HepG2 (cell line): ENCODE measurements around the gene GEMIN2. TPM values are rescaled to one million over a fixed set of nuclear protein-coding genes. Genes with fewer than 3 reads are reported as not detected.

Source experiments
- ADNP ChIP-seq: sonication (generic); formaldehyde crosslinking; IDR thresholded peaks from 2 replicates; pipeline ENCODE4 v1.4.0; 2020; ENCODE audit warnings: missing genetic modification reagents
- ATF7 ChIP-seq, 2 experiments: fragments of 450-650 bp in 1 of 2; sonication (generic) in 1 of 2; formaldehyde crosslinking in 1 of 2; IDR thresholded peaks; 2 replicates each; pipeline versions ENCODE4 v1.4.0 to v1.6.1; 2016 to 2020; ENCODE audit warnings: antibody characterized with exemption in 1 of 2, mild to moderate bottlenecking in 1 of 2, missing genetic modification reagents in 1 of 2
- BHLHE40 ChIP-seq: IDR thresholded peaks from 2 replicates; pipeline ENCODE4 v1.6.1; 2011; ENCODE audit warnings: low read length, improper control_type of control experiment
- DR1 ChIP-seq: sonication (generic); formaldehyde crosslinking; IDR thresholded peaks from 2 replicates; pipeline ENCODE4 v1.8.0; 2021; ENCODE audit warnings: mild to moderate bottlenecking, missing genetic modification reagents, inconsistent platforms
- HOXD1 ChIP-seq: sonication (generic); formaldehyde crosslinking; IDR thresholded peaks from 2 replicates; pipeline ENCODE4 v1.5.0; 2020; ENCODE audit warnings: missing genetic modification reagents
- JUND ChIP-seq: sonication (generic); formaldehyde crosslinking; IDR thresholded peaks from 2 replicates; pipeline ENCODE4 v1.8.0; 2022; ENCODE audit warnings: mild to moderate bottlenecking, missing genetic modification reagents
- KLF9 ChIP-seq: IDR thresholded peaks from 2 replicates; pipeline ENCODE4 v1.6.1; 2016; ENCODE audit warnings: low read depth
- NCOR1 ChIP-seq: fragments of 200-600 bp; sonication (generic); IDR thresholded peaks from 2 replicates; pipeline ENCODE4 v1.7.0; 2017; ENCODE audit warnings: antibody characterized with exemption, low read length, borderline replicate concordance
- REST ChIP-seq, 2 experiments: IDR thresholded peaks; 2 replicates each; pipeline ENCODE4 v1.6.1; 2011 to 2012; ENCODE audit warnings: low read length in 2 of 2, borderline replicate concordance in 1 of 2, low read depth in 1 of 2, mild to moderate bottlenecking in 1 of 2, moderate library complexity in 1 of 2
- ZFP36L2 ChIP-seq: sonication (generic); formaldehyde crosslinking; IDR thresholded peaks from 2 replicates; pipeline ENCODE4 v1.4.0; 2020; ENCODE audit warnings: missing genetic modification reagents
- ZNF503 ChIP-seq: sonication (generic); formaldehyde crosslinking; IDR thresholded peaks from 2 replicates; pipeline ENCODE4 v1.4.0; 2020; ENCODE audit warnings: missing genetic modification reagents
- ZNF510 ChIP-seq: sonication (generic); formaldehyde crosslinking; IDR thresholded peaks from 2 replicates; pipeline ENCODE4 v1.4.0; 2020; ENCODE audit warnings: low read depth, mild to moderate bottlenecking, missing genetic modification reagents
- ZNF512B ChIP-seq: sonication (generic); formaldehyde crosslinking; IDR thresholded peaks from 2 replicates; pipeline ENCODE4 v1.5.1; 2020; ENCODE audit warnings: missing genetic modification reagents, mild to moderate bottlenecking, borderline replicate concordance
- ZNF530 ChIP-seq: sonication (generic); formaldehyde crosslinking; IDR thresholded peaks from 2 replicates; pipeline ENCODE4 v1.5.0; 2020; ENCODE audit warnings: low read depth, mild to moderate bottlenecking, missing genetic modification reagents
- ZNF766 ChIP-seq: sonication (generic); formaldehyde crosslinking; IDR thresholded peaks from 2 replicates; pipeline ENCODE4 v1.5.0; 2020; ENCODE audit warnings: missing genetic modification reagents, borderline replicate concordance
- ZNF775 ChIP-seq: sonication (generic); formaldehyde crosslinking; IDR thresholded peaks from 2 replicates; pipeline ENCODE4 v1.4.0; 2020; ENCODE audit warnings: missing genetic modification reagents, mild to moderate bottlenecking, moderate library complexity, borderline replicate concordance
- polyA plus RNA-seq, 8 experiments: library from polyadenylated mRNA; depleted of rRNA in 3 of 8; stranded (reverse) in 7 of 8; unstranded in 1 of 8; fragments of >200 nt; fragmentation: Illumina TruSeq in 4 of 8; extraction: Trizol in 4 of 8; gene quantifications; 2 replicates each; pipeline versions ENCODE4 v1.2.1 to v1.2.3, GENCODE V29; 2011 to 2016; ENCODE audit warnings: low read depth in 4 of 8, missing spikeins in 1 of 8, mixed read lengths in 1 of 8; ENCODE audit not compliant: insufficient read depth in 1 of 8
- total RNA-seq, 5 experiments: library from RNA; depleted of rRNA; stranded (reverse); fragments of >200 nt; fragmentation: Illumina TruSeq; extraction: Trizol; gene quantifications; 2 replicates each; pipeline ENCODE4 v1.2.3, GENCODE V29; 2016; ENCODE audit warnings: low read depth in 1 of 5
- TF ChIP-seq, protein P1 (sequence below): sonication (generic); formaldehyde crosslinking; IDR thresholded peaks from 2 replicates; pipeline ENCODE4 v1.8.0; 2023; ENCODE audit warnings: mild to moderate bottlenecking, missing genetic modification reagents
- TF ChIP-seq, protein P2 (sequence below): sonication (generic); formaldehyde crosslinking; IDR thresholded peaks from 2 replicates; pipeline ENCODE4 v1.4.0; 2020; ENCODE audit warnings: mild to moderate bottlenecking, low read depth, missing genetic modification reagents

GEMIN2 gene
- total and polyA plus RNA-seq, 2 of the 13 experiments (the other 11 are each of a cell fraction or from before 2014, with no cell fraction given), result 54.8 to 110 TPM

GRCh38 chr14:39102265-39102968 is 11.7 kb upstream of the GEMIN2 start (continued):
- TF ChIP-seq ZNF766 (no peak; the same call in 1 of the 2 replicates), ZNF512B (no peak; the same call in 1 of the 2 replicates), KLF9 (no peak), DR1 (CRISPR knock-in tag) (no peak), JUND (CRISPR knock-in tag) (no peak; the same call in 1 of the 2 replicates), ZNF530 (CRISPR knock-in tag) (no peak), ZNF510 (no peak), REST (IDR thresholded peaks at IDR 0.05; ENCODE audit: borderline replicate concordance in 1 of 2, low read depth in 1 of 2, low read length in 2 of 2) (no peak), BHLHE40 (no peak), ZNF775 (CRISPR knock-in tag) (no peak; the same call in 1 of the 2 replicates), HOXD1 (CRISPR knock-in tag) (no peak), ATF7 (IDR thresholded peaks at IDR 0.05) (peak; percentile 97), ATF7 (CRISPR knock-in tag; IDR thresholded peaks at IDR 0.05) (peak; percentile 71; the same call in 1 of the 2 replicates), ZNF503 (CRISPR knock-in tag) (peak; percentile 53; the same call in 1 of the 2 replicates), ADNP (CRISPR knock-in tag) (no peak), ZFP36L2 (peak; percentile 89; the same call in 1 of the 2 replicates), NCOR1 (peak; percentile 88)
- TF ChIP-seq, protein P1, sequence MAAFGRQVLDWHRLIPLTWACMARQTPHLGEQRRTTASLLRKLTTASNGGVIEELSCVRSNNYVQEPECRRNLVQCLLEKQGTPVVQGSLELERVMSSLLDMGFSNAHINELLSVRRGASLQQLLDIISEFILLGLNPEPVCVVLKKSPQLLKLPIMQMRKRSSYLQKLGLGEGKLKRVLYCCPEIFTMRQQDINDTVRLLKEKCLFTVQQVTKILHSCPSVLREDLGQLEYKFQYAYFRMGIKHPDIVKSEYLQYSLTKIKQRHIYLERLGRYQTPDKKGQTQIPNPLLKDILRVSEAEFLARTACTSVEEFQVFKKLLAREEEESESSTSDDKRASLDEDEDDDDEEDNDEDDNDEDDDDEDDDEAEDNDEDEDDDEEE (CRISPR knock-in tag), result no peak
- TF ChIP-seq, protein P2, sequence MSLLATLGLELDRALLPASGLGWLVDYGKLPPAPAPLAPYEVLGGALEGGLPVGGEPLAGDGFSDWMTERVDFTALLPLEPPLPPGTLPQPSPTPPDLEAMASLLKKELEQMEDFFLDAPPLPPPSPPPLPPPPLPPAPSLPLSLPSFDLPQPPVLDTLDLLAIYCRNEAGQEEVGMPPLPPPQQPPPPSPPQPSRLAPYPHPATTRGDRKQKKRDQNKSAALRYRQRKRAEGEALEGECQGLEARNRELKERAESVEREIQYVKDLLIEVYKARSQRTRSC, result no peak; the same call in 1 of the 2 replicates
